Neural progenitor cell (in vitro differentiated cells): Measurements from ENCODE around the gene TRIOBP. TPM values are rescaled to one million over a fixed set of nuclear protein-coding genes. Genes with fewer than 3 reads are reported as not detected.

Source experiments
- DNase-seq: peaks from one replicate; pipeline ENCODE4 v3.0.0-alpha.2; 2016; ENCODE audit warnings: low spot score
- H2AFZ ChIP-seq: fragments of 200-600 bp; sonication (generic); replicated peaks from 2 replicates; pipeline ENCODE4 v1.6.1; 2016; ENCODE audit warnings: antibody characterized with exemption
- H3F3A ChIP-seq: fragments of 200-600 bp; sonication (generic); 2 replicates; pipeline ENCODE4 v1.6.1; 2016; ENCODE audit warnings: antibody characterized with exemption, low read depth
- H3K27ac ChIP-seq: fragments of 200-600 bp; sonication (generic); 2 replicates; pipeline ENCODE4 v1.5.1; 2016; ENCODE audit warnings: mild to moderate bottlenecking
- H3K27me3 ChIP-seq: fragments of 200-600 bp; sonication (generic); 2 replicates; pipeline ENCODE4 v1.6.1; 2016; ENCODE audit warnings: mild to moderate bottlenecking, moderate library complexity
- H3K36me3 ChIP-seq: fragments of 200-600 bp; sonication (generic); 2 replicates; pipeline ENCODE4 v1.5.1; 2016
- H3K4me1 ChIP-seq: fragments of 200-600 bp; sonication (generic); 2 replicates; pipeline ENCODE4 v1.6.1; 2016; ENCODE audit warnings: mixed run types
- H3K4me2 ChIP-seq: fragments of 200-600 bp; sonication (generic); 2 replicates; pipeline ENCODE4 v1.6.1; 2016
- H3K4me3 ChIP-seq: fragments of 200-600 bp; sonication (generic); 2 replicates; pipeline ENCODE4 v1.5.1; 2016
- H3K79me2 ChIP-seq: fragments of 200-600 bp; sonication (generic); 2 replicates; pipeline ENCODE4 v1.6.1; 2016; ENCODE audit warnings: low read depth
- H3K9ac ChIP-seq: fragments of 200-600 bp; sonication (generic); 2 replicates; pipeline ENCODE4 v1.6.1; 2016
- H3K9me3 ChIP-seq: fragments of 200-600 bp; sonication (generic); 2 replicates; pipeline ENCODE4 v1.5.1; 2016; ENCODE audit warnings: low read depth
- H4K20me1 ChIP-seq: fragments of 200-600 bp; sonication (generic); 2 replicates; pipeline ENCODE4 v1.6.1; 2016; ENCODE audit warnings: low read depth
- H3K27ac Mint-ChIP-seq: 3 replicates; pipeline ENCODE4 v1.8.0; 2021; ENCODE audit warnings: mixed read lengths
- H3K27me3 Mint-ChIP-seq: 2 replicates; pipeline ENCODE4 v1.8.0; 2022; ENCODE audit warnings: low read depth, mild to moderate bottlenecking, inconsistent platforms, moderate library complexity, mixed read lengths; ENCODE audit not compliant: insufficient read depth
- H3K36me3 Mint-ChIP-seq: 3 replicates; pipeline ENCODE4 v1.8.0; 2021; ENCODE audit warnings: mixed read lengths
- H3K4me1 Mint-ChIP-seq: 3 replicates; pipeline ENCODE4 v1.8.0; 2021; ENCODE audit warnings: mixed read lengths
- H3K4me3 Mint-ChIP-seq: 3 replicates; pipeline ENCODE4 v1.8.0; 2021; ENCODE audit warnings: mild to moderate bottlenecking, moderate library complexity, mixed read lengths
- H3K9me3 Mint-ChIP-seq: 3 replicates; pipeline ENCODE4 v1.8.0; 2020; ENCODE audit warnings: mixed read lengths
- CTCF ChIP-seq: fragments of 200-600 bp; sonication (generic); IDR thresholded peaks from 2 replicates; pipeline ENCODE4 v1.5.1; 2017; ENCODE audit warnings: antibody characterized with exemption, mild to moderate bottlenecking
- EZH2 ChIP-seq: fragments of 200-600 bp; sonication (generic); IDR thresholded peaks from 2 replicates; pipeline ENCODE4 v1.6.1; 2017; ENCODE audit warnings: antibody characterized with exemption, mild to moderate bottlenecking, moderate library complexity
- EZH2phosphoT487 ChIP-seq: fragments of 200-600 bp; sonication (generic); IDR thresholded peaks from 2 replicates; pipeline ENCODE4 v1.6.1; 2017; ENCODE audit warnings: antibody characterized with exemption
- total RNA-seq: library from RNA; depleted of rRNA; stranded (reverse); fragments of >200 nt; gene quantifications from 2 replicates; pipeline ENCODE4 v1.2.3, GENCODE V29; 2015; ENCODE audit warnings: low replicate concordance

TRIOBP gene
- total RNA-seq, 1 donor from 2014 or later: 25.2 TPM

- H3F3A ChIP-seq: no peaks in the 10 kb centered on the region
- no peaks in the 10 kb centered on the region for H3K79me2 ChIP-seq
- Mint-ChIP-seq H3K4me3 (no peak overlapping the region), H3K27ac (no peak overlapping the region), H3K9me3 (no peaks in the 10 kb centered on the region), H3K36me3 (peaks cover 13% of the 10 kb centered on the region), H3K4me1 (no peaks in the 10 kb centered on the region), H3K27me3 (peaks cover 4% of the 10 kb centered on the region)
- H3K36me3 ChIP-seq: no peaks in the 10 kb centered on the region
- H3K4me2 ChIP-seq: no peak overlapping the region
- H3K4me3 ChIP-seq: no peak overlapping the region
- TF ChIP-seq EZH2phosphoT487 (no peak), EZH2 (no peak), CTCF (no peak)
- H3K9ac ChIP-seq: no peak overlapping the region
- no peaks in the 10 kb centered on the region for H4K20me1 ChIP-seq
- no peak overlapping the region for H3K27ac ChIP-seq
- H3K9me3 ChIP-seq: no peaks in the 10 kb centered on the region
- no peak for DNase-seq
- no peaks in the 10 kb centered on the region for H3K4me1 ChIP-seq
- H2AFZ ChIP-seq: no peak overlapping the region
- H3K27me3 ChIP-seq: no peaks in the 10 kb centered on the region
These were observed 13.8 kb downstream of the TRIOBP start for GRCh38 chr22:37710675-37711074.

GRCh38 chr22:37711490-37711889 lies 14.6 kb downstream of the TRIOBP start:
- no peak overlapping the region for H3K4me3 ChIP-seq
- H3F3A ChIP-seq: no peaks in the 10 kb centered on the region
- no peak overlapping the region for H2AFZ ChIP-seq
- H3K27ac ChIP-seq: no peak overlapping the region
- H3K27me3 ChIP-seq: no peaks in the 10 kb centered on the region
- H3K9me3 Mint-ChIP-seq: no peaks in the 10 kb centered on the region
- no peak overlapping the region for H3K4me2 ChIP-seq
- no peak overlapping the region for H3K27ac Mint-ChIP-seq
- H3K4me3 Mint-ChIP-seq: no peak overlapping the region
- H4K20me1 ChIP-seq: no peaks in the 10 kb centered on the region
- no peaks in the 10 kb centered on the region for H3K9me3 ChIP-seq
- no peaks in the 10 kb centered on the region for H3K79me2 ChIP-seq
- no peaks in the 10 kb centered on the region for H3K4me1 ChIP-seq
- TF ChIP-seq EZH2: no peak
- peaks cover 7% of the 10 kb centered on the region for H3K36me3 Mint-ChIP-seq
- peaks cover under 1% of the 10 kb centered on the region for H3K4me1 Mint-ChIP-seq
- no peak for DNase-seq
- peaks cover 2% of the 10 kb centered on the region for H3K27me3 Mint-ChIP-seq
- no peak overlapping the region for H3K9ac ChIP-seq
- no peaks in the 10 kb centered on the region for H3K36me3 ChIP-seq

DNA sequence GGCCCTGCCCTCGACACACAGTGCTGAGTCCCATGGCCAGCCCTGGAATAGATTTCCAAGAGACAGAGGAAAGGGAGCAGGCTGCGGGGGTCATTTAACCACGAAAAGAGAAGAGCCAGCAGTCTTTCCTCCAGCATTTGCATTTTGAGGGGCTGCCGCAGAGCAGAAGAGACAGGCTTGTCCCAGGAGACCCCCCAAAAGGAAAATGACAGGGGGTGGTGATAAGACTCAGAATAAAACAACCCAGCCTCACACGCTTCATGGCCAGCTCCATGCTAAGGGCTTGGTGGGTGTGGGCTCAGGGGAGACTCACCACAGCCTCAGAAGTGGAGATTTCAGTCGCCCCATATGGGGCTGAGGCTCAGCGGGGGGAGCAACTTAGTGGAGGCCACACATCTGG lies 16.9 kb downstream of the TRIOBP start:
- no peaks in the 10 kb centered on the region for H3K9me3 ChIP-seq
- no peak for TF ChIP-seq EZH2phosphoT487
- no peak for TF ChIP-seq CTCF
- TF ChIP-seq EZH2: no peak
- no peaks in the 10 kb centered on the region for H3K4me1 ChIP-seq
- Mint-ChIP-seq H3K4me3 (no peak overlapping the region), H3K9me3 (no peaks in the 10 kb centered on the region), H3K36me3 (peaks cover 12% of the 10 kb centered on the region), H3K27ac (no peak overlapping the region), H3K4me1 (peaks cover 11% of the 10 kb centered on the region), H3K27me3 (no peaks in the 10 kb centered on the region)
- no peak overlapping the region for H2AFZ ChIP-seq
- H3F3A ChIP-seq: no peaks in the 10 kb centered on the region
- no peaks in the 10 kb centered on the region for H3K27me3 ChIP-seq
- H3K9ac ChIP-seq: no peak overlapping the region
- no peaks in the 10 kb centered on the region for H3K79me2 ChIP-seq
- no peak overlapping the region for H3K27ac ChIP-seq
- no peaks in the 10 kb centered on the region for H3K36me3 ChIP-seq
- no peak for DNase-seq
- no peak overlapping the region for H3K4me2 ChIP-seq
- H4K20me1 ChIP-seq: no peaks in the 10 kb centered on the region
- H3K4me3 ChIP-seq: no peak overlapping the region

DNA sequence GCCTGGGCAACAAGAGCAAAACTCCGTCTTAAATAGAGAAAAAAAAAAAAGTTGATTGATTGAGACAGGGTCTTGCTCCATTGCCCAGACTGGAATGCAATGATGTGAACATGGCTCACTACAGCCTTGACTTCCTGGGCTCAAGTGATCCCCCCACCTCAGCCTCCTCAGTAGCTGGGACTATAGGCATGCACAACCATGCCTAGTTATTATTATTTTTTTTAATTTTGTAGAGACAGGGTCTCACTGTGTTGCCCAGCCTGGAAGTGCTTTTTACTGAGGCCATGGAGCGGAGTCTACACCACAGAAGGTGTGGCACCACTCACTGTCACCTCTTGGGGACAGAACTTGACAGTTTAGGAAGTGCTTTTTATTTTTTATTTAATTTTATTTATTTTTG lies 17.8 kb downstream of the TRIOBP start:
- Histone ChIP-seq H3K27me3 (no peaks in the 10 kb centered on the region), H3K4me1 (no peaks in the 10 kb centered on the region), H3K4me2 (no peak overlapping the region), H3F3A (no peaks in the 10 kb centered on the region), H3K9ac (no peak overlapping the region), H3K27ac (no peak overlapping the region), H3K36me3 (no peaks in the 10 kb centered on the region), H4K20me1 (no peaks in the 10 kb centered on the region), H3K9me3 (no peaks in the 10 kb centered on the region), H3K4me3 (no peak overlapping the region), H2AFZ (no peak overlapping the region), H3K79me2 (no peaks in the 10 kb centered on the region)
- no peaks in the 10 kb centered on the region for H3K9me3 Mint-ChIP-seq
- no peaks in the 10 kb centered on the region for H3K27me3 Mint-ChIP-seq
- DNase-seq: no peak
- H3K4me3 Mint-ChIP-seq: no peak overlapping the region
- H3K4me1 Mint-ChIP-seq: peaks cover 11% of the 10 kb centered on the region
- no peak overlapping the region for H3K27ac Mint-ChIP-seq
- TF ChIP-seq CTCF: no peak
- no peak for TF ChIP-seq EZH2phosphoT487
- TF ChIP-seq EZH2: no peak
- peaks cover 12% of the 10 kb centered on the region for H3K36me3 Mint-ChIP-seq
